ENCODE data around the gene ZFPL1.

ZFPL1 gene

DNA sequence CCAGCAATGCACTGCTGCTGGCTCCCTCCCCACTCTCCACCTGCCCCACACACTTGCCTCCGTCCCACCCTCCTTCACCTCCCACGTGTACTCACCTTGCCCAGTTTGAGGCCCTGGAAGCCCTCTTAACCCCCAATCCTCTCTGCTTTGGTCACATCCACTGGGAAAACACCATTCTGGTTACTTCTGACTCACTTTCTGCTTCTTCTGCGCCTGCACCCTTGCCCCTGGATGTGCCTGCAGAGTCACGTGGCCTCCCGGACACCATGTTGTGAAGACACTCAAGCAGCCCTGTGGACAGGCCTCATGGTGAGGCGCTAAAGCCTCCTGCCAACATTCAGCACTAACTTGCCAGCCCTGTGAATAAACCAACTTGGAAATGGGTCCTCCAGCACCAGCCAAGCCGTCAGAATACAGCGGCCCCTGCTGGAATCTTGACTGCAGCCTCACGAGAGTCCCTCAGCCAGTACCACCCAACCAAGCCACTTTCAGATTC lies 23.1 kb upstream of the ZFPL1 start:
- DNase-seq = no peak

GRCh38 chr11:65063532-65063931 lies 20.5 kb upstream of the ZFPL1 start:
- DNase-seq = no peak

DNA sequence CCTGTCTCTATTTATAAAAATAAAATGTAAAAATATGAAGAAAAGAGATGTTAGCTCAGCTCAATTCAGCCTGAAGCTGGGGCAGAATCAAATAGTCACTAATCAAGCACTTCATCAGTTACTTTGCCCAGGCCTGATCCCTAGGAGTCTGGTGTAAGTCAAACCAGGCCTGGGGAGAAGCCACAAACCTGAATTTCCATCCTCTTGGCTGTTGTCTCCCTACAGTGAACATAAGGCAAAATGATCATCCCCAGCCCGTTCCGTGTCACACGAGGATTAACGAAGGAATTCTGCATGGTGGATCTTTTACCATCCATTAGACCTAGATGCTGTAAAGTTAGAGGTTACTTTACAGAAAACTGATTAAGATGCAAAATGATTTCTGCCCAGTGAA lies 19.2 kb upstream of the ZFPL1 start:
- no peak for DNase-seq

DNA sequence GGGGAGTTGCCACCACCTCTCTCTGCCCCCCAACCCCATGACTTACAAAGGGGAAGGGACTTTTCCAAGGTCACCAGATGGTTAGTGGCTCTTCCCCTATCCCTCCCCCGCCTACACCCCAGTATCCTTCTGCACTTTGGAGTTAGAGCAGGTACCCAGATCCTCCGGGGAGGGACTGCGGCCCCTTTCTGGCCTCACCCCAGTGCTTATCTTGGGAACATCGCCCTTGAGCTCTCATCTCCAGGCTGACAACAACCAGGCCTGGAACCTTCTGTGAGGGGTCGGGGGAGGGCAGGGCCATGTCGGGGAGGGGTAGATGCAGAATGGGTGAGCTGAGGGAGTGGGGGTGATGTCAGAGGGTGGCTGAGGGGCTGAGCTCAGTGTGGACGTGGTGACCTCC lies 18.2 kb upstream of the ZFPL1 start:
- DNase-seq = no peak

DNA sequence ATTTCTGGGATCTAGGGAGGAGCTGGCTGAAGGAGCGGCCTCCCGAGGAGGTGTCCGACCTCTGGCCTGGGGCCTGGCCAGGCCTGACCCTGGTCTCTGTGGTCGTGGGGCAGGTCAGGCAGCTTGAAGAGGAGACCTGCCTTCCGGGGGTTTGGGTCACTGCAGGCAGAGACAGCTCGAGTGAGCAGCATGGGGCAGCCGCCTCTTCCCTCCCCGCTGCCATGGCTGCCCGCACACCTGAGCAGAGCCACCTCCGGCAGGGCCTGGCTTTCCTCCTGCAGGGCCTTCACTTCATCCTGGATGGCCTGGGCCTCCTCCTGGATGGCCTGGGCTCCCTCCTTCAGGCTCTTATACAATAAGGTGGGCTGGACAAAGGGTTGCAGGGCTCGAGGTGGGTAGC lies 17.7 kb upstream of the ZFPL1 start:
- DNase-seq = no peak

DNA sequence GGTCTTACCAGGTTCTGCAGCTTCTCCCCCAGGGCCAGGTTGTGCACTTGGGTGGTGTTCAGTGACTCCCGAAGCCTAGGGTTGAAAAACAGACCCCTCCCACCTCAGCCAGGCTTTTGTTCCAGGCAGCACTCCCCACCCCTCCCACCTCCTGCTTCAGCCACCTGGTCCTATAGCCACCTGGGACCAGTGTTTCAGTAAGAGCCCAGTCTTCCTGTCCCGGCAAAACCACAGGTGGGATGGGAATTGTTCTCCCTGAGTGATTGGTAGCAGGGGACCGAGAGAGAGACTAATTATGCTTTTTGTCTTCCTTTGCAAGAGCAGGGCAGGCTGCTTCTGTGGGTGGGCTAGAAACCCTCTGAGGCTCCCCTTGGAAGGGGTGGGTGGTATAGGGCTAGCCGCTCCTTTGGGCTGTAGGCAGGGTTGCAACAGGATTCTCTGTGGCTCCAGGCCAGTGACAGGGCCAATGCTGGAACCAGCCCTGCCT lies 17.2 kb upstream of the ZFPL1 start:
- no peak for DNase-seq

DNA sequence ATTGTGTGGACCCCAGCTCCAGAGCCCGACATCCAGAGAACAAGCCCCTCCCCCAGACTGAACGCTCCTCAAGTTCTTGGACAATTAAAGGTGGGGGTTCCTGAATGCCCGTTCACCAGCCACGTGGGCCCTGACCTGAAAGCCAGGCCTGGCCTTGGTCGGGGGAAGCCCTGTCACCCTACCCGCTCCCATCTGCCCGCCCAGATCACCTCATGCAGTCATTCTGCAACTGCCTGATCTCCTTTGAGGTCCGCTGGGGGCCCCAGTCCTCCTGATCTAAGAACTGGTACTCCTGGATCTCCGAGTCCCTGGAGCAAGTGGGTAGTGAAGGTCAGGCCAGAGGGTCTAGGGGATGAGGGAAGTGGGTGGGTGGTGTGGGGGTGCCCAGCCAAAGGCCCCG lies 16.6 kb upstream of the ZFPL1 start:
- DNase-seq = no peak

DNA sequence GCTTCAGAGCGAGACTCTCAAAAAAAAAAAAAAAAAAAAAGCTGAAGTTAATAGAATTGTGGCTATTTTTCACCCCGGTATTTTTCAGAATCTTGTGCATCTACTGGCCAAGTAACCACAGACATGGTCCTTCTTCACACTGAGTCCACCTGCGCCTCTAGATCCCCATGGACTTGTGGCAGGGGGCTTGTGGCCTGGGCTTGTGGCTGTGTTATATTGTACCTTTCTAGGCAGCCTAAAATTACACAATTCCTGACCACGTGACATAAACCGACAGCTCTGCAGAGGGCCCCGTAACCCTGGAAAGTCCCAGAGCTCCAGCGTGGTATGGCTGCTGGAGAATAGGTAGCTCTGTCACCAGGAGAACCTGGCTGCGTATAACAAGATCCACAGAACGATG lies 14.8 kb upstream of the ZFPL1 start:
- DNase-seq = no peak

- DNase-seq = no peak
Measured at GRCh38 chr11:65071907-65072630, 12.0 kb upstream of the ZFPL1 start.

DNA sequence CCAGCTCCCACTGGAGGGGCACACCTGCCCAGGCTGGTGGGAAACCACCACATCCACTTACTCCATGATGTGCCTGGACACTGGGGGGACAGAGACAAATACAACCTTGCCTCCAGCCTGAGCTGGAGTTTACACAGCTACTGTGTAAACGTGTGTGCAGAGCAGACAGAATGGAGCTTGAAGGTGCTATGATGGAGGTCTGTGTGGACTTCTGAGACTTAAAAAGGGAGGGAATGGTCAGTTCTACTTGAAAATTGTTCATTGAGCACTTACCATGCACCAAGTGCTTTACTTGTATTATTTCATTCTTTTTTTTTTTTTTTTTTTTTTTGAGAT lies 11.4 kb upstream of the ZFPL1 start:
- DNase-seq = no peak

DNA sequence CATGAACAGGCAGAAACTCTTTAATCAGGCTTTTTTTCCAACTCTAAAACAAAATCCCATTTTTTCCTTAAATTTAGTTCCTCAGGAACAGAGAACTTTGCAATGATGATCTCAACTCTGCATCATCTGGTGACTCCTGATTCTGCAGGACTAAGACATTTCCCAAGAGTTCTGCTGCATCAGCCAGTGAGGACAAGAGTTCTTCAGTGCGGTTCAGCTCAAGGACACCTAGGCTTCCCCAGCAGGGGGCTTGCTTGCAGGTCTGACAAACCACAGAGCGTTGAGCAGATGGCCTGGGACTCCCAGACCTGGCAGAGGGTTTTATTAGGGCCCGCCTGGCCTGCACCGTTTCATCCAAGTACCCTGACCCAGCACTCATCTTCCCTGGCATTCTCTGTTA lies 6.6 kb upstream of the ZFPL1 start:
- no peak for DNase-seq

- peak; percentile 63 for DNase-seq
Measured at GRCh38 chr11:65078151-65078550, 5.9 kb upstream of the ZFPL1 start.

GRCh38 chr11:65078786-65079342 lies 5.2 kb upstream of the ZFPL1 start:
- no peak for DNase-seq

DNA sequence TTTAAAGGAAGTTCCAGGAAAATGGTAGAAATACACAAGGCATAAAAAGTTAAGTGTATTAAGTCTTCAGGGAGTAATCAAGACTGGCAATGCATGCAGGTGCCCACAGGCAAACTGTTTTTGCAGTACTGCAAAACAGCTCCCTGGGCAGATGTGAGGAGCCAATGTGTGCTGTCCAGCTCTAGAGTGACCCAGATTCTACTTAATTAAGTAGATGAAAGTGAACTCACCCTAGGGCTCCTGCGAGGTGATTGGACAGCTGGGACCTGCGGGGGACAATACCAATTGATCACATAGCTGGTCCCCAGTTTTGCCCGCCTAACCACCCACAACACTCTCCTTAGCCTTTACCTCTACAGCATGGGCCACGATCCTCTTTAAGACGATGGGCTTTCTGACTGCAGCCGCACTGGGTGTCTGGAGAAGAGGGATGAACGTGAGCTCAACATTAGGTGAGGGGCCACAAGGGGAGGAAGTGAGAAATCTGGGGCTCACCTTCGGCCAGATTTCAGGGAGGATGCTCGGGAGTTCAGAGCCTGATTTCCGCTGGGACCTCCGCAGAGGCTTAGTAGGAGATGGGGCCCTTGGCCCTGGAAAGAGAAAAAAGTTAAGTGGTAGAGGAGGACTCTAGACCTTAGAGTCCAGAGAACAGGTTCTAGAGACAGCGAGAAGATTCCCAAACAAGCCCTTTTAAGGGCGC lies 738 bp upstream of the ZFPL1 start:
- DNase-seq = no peak

GRCh38 chr11:65084598-65085375 lies 765 bp downstream of the ZFPL1 start:
- DNase-seq = no peak

GRCh38 chr11:65085446-65085845 lies 1.4 kb downstream of the ZFPL1 start:
- DNase-seq = no peak

DNA sequence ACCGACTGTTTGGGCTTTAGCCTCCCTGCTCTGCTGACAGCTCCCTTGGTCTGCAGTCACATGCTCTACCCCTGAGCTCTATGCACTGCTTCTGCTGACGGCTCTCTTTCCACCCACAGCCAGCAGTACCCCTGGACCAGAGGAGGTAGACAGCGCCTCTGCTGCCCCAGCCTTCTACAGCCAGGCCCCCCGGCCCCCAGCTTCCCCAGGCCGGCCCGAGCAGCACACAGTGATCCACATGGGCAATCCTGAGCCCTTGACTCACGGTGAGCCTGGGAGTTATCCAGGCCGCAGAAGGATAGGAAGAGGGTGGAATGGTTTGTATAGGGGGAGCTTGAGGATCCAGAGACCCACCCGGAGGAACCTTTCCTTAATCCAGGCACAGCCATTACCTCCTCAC lies 2.8 kb downstream of the ZFPL1 start:
- no peak for DNase-seq

GRCh38 chr11:65087216-65087615 lies 3.2 kb downstream of the ZFPL1 start:
- DNase-seq = no peak

DNA sequence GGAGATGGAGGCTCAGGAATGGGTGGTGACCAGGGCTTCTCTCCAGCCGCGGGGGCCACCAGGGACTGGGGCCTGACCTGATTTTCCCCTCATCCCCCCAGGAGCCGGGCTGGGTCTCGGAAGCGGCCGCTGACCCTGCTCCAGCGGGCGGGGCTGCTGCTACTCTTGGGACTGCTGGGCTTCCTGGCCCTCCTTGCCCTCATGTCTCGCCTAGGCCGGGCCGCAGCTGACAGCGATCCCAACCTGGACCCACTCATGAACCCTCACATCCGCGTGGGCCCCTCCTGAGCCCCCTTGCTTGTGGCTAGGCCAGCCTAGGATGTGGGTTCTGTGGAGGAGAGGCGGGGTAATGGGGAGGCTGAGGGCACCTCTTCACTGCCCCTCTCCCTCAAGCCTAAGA lies 3.8 kb downstream of the ZFPL1 start:
- no peak for DNase-seq

DNA sequence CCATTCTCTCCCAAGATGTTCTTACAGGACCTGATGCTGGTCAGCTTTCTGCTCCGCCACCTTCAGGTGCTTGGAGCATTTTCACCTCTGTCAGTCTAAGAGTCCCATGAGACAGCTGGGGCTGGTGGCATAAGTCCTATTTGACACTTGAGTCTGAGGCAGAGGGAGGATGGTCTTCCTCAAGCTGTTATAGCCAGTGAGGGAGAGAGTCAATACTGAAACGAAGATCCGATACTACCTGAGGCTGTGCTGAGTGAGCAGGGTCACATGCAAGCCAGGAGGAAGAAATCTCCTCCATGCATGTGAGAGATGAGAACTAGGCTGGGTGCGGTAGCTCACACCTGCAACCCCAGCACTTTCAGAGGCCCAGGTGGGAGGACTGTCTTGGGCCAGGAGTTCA lies 5.6 kb downstream of the ZFPL1 start:
- no peak for DNase-seq

DNA sequence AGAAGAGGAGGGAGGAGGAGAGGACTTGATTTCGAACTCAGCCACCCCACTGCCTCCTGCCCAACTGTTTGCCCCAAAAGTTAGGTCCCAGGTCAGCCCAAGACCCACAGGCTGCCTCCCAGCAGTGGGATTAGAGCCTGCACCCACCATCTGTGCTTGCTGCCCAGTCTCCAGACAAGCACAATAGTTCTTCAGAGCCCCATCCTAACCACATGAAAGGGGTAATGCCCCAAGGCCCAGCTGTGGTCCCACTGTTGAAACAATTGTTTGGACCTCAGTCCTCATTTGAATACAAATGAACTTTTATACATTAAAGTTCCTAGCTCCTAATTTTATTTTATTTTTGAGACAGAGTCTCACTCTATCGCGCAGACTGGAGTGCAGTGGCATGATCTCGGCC lies 6.6 kb downstream of the ZFPL1 start:
- DNase-seq = no peak

- DNase-seq = no peak
Measured at GRCh38 chr11:65095427-65095826, 11.4 kb downstream of the ZFPL1 start.

DNA sequence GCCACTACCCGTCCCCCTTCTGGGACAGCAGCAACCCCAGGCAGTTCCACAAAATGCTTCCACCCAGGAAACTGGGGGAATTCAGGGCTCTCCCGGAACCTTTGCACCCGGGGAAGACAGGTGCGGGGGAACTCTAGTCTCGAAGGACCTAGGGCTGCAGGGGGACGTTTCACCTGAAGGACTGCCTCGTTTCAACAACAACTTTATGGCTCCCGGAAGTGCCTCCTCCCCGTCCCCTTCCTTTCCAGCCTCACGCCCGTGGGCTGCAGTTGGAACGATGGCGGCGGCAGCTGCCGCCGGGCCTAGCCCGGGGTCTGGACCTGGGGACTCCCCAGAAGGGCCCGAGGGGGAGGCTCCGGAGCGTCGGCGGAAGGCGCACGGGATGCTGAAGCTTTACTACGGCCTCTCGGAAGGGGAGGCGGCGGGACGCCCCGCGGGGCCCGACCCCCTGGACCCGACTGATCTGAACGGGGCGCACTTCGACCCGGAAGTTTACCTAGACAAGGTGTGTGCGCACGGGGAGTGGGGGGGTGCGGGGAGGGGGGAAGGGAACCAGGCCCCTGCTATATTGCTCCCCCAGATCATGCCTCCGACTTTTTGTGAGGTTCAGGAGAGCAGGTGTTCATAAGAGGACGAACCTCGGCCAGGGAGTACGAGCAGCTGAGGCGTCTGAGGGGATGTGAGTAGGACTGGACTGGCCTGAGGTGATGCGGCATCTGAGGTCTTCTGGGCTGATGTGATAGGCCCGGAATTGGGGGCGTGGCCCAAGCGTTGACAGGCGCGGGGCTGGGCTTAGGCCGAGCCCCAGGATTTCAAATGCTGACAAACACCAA lies 12.2 kb downstream of the ZFPL1 start, which contains the start of gene VPS51:
TSS of gene VPS51 (plus strand) at position 241 of the 833 bp plus-strand sequence. CDS start at position 278, 37 bp downstream.
- peak; percentile 87 for DNase-seq
